Parathyroid adenoma (tissue), 2 donors: ENCODE results near the gene ZMYM4.

ENCODE experiments used
- H2AFZ ChIP-seq: fragments of 300-600 bp; sonication (generic); one replicate; pipeline ENCODE4 v1.7.0; 2017; ENCODE audit warnings: antibody characterized with exemption, mild to moderate bottlenecking
- H3K27ac ChIP-seq: fragments of 300-600 bp; sonication (generic); one replicate; pipeline ENCODE4 v1.7.0; 2017
- H3K27me3 ChIP-seq: fragments of 300-600 bp; sonication (generic); one replicate; pipeline ENCODE4 v1.7.0; 2017; ENCODE audit warnings: low read length; ENCODE audit not compliant: control insufficient read depth, insufficient read depth
- H3K36me3 ChIP-seq: fragments of 300-600 bp; sonication (generic); one replicate; pipeline ENCODE4 v1.7.0; 2017; ENCODE audit warnings: low read length; ENCODE audit not compliant: control insufficient read depth, insufficient read depth
- H3K4me1 ChIP-seq: fragments of 300-600 bp; sonication (generic); one replicate; pipeline ENCODE4 v1.7.0; 2017; ENCODE audit warnings: control low read depth
- H3K4me2 ChIP-seq: fragments of 300-600 bp; sonication (generic); one replicate; pipeline ENCODE4 v1.7.0; 2017; ENCODE audit warnings: low read length
- H3K4me3 ChIP-seq: fragments of 300-600 bp; sonication (generic); one replicate; pipeline ENCODE4 v1.7.0; 2017; ENCODE audit warnings: low read depth, low read length
- H3K79me2 ChIP-seq: fragments of 300-600 bp; sonication (generic); one replicate; pipeline ENCODE4 v1.7.0; 2017; ENCODE audit warnings: control low read depth
- H3K9ac ChIP-seq: fragments of 300-600 bp; sonication (generic); one replicate; pipeline ENCODE4 v1.7.0; 2017; ENCODE audit warnings: mild to moderate bottlenecking
- H3K9me3 ChIP-seq: fragments of 300-600 bp; sonication (generic); one replicate; pipeline ENCODE4 v1.7.0; 2017; ENCODE audit warnings: low read length; ENCODE audit not compliant: control insufficient read depth
- TF ChIP-seq, protein P1 (sequence below): fragments of 300-600 bp; sonication (generic); IDR thresholded peaks from one replicate; pipeline ENCODE4 v1.7.0; 2017; ENCODE audit warnings: antibody characterized with exemption, mild to moderate bottlenecking
- donor health status: primary hyperparathyroidism.

The ZMYM4 gene

GRCh38 chr1:35406103-35406502 is 137.6 kb downstream of the ZMYM4 start:
- no peaks in the 10 kb centered on the region for H3K27me3 ChIP-seq
- TF ChIP-seq, protein P1, sequence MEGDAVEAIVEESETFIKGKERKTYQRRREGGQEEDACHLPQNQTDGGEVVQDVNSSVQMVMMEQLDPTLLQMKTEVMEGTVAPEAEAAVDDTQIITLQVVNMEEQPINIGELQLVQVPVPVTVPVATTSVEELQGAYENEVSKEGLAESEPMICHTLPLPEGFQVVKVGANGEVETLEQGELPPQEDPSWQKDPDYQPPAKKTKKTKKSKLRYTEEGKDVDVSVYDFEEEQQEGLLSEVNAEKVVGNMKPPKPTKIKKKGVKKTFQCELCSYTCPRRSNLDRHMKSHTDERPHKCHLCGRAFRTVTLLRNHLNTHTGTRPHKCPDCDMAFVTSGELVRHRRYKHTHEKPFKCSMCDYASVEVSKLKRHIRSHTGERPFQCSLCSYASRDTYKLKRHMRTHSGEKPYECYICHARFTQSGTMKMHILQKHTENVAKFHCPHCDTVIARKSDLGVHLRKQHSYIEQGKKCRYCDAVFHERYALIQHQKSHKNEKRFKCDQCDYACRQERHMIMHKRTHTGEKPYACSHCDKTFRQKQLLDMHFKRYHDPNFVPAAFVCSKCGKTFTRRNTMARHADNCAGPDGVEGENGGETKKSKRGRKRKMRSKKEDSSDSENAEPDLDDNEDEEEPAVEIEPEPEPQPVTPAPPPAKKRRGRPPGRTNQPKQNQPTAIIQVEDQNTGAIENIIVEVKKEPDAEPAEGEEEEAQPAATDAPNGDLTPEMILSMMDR, result no peak
- no peaks in the 10 kb centered on the region for H3K9me3 ChIP-seq
- no peak overlapping the region for H3K4me3 ChIP-seq
- no peaks in the 10 kb centered on the region for H3K79me2 ChIP-seq
- H3K4me2 ChIP-seq, result no peak overlapping the region
- H3K4me1 ChIP-seq, result no peaks in the 10 kb centered on the region
- H3K27ac ChIP-seq, result no peak overlapping the region
- no peaks in the 10 kb centered on the region for H3K36me3 ChIP-seq
- H2AFZ ChIP-seq, result no peak overlapping the region
- H3K9ac ChIP-seq, result no peak overlapping the region

DNA sequence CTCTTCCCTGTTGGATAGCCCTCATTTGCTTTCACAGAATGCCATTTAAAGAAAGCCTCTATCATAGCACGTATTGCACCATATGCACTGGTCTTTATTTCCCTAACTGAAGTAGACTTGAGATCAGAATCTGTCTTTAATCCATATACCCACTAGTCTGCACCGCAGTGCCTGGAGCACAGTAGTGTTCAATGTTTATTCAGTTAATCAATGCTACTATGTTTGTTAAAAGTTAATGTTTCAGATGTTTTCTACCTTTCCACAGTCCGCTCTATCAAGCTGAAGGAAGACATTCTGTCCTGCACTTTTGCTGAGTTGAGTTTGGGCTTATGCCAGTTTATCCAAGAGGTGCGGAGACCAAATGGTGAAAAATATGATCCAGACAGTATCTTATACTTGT is 139.2 kb downstream of the ZMYM4 start:
- no peaks in the 10 kb centered on the region for H3K36me3 ChIP-seq
- H3K4me3 ChIP-seq, result no peak overlapping the region
- no peaks in the 10 kb centered on the region for H3K79me2 ChIP-seq
- H3K4me2 ChIP-seq, result no peak overlapping the region
- H3K9ac ChIP-seq, result no peak overlapping the region
- H3K27ac ChIP-seq, result no peak overlapping the region
- TF ChIP-seq, protein P1, result no peak
- no peak overlapping the region for H2AFZ ChIP-seq
- no peaks in the 10 kb centered on the region for H3K27me3 ChIP-seq
- no peaks in the 10 kb centered on the region for H3K9me3 ChIP-seq
- no peaks in the 10 kb centered on the region for H3K4me1 ChIP-seq

DNA sequence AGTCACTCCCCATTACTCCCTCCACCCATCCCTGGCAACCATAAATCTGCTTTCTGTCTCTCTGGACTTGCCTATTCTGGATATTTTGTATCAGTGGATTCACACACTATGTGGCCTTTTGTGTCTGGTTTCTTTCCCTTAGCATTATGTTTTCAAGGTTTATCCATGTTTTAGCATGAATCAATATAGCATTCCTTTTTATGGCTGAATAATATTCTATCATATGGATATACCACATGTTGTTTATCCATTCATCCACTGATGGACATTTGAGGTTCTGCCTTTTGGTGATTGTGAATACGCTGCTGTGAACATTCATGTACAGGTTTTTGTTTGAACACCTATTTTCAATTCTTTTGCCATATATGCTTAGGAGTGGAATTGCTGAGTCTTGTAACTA is 140.4 kb downstream of the ZMYM4 start:
- Histone ChIP-seq H3K9me3 (no peaks in the 10 kb centered on the region), H2AFZ (no peak overlapping the region), H3K4me3 (no peak overlapping the region), H3K4me2 (no peak overlapping the region), H3K27ac (no peak overlapping the region), H3K27me3 (no peaks in the 10 kb centered on the region), H3K4me1 (no peaks in the 10 kb centered on the region), H3K9ac (no peak overlapping the region), H3K79me2 (no peaks in the 10 kb centered on the region), H3K36me3 (no peaks in the 10 kb centered on the region)
- TF ChIP-seq, protein P1, result no peak

DNA sequence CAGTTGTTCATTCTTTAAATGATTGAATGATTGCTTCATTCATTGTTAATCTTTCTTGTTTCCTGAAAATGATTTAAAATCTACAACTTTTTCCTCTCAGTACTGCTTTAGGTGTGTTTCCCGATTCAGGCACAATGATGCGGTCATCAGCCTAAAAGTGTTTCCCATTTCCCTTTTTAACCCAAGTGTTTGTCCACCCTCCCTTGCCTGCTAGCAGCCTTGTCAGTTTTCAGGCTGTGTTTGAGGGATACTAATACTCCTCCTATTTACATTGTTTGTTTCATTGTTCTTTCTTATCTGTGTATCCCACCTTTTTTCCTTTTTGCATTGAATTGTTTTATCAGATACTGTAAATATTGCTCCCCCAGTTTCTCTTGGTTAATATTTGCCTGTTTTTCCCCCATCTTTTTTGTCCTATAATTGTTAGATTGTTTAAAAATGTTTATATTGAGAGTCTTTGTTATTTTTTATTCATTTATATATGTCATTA is 157.6 kb downstream of the ZMYM4 start:
- Histone ChIP-seq H3K9ac (no peak overlapping the region), H3K36me3 (no peaks in the 10 kb centered on the region), H3K4me2 (no peak overlapping the region), H3K4me3 (no peak overlapping the region), H3K27me3 (no peaks in the 10 kb centered on the region), H3K79me2 (no peaks in the 10 kb centered on the region), H3K9me3 (no peaks in the 10 kb centered on the region), H2AFZ (no peak overlapping the region), H3K27ac (no peak overlapping the region), H3K4me1 (no peaks in the 10 kb centered on the region)
- TF ChIP-seq, protein P1, result no peak

DNA sequence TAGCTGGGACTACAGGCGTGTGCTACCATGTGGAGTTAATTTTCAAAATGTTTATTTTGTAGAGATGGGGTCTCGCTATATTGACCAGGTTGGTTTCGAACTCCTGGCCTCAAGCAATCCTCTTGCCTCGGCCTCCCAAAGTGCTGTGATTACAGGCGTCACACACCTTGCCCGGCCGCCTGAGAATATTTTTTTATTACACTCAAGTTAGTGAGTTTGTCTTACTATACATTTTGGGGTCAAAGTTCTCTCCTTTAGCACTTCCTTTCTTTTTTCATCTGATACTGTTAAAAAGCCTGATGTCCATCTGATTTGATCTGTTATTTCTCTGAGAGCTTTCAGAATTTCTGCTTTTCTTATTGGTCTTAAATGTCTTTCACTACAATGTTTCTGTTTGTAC is 159.9 kb downstream of the ZMYM4 start:
- Histone ChIP-seq H3K27ac (no peak overlapping the region), H3K27me3 (no peaks in the 10 kb centered on the region), H3K4me3 (no peak overlapping the region), H2AFZ (no peak overlapping the region), H3K9me3 (no peaks in the 10 kb centered on the region), H3K36me3 (no peaks in the 10 kb centered on the region), H3K9ac (no peak overlapping the region), H3K79me2 (no peaks in the 10 kb centered on the region), H3K4me2 (no peak overlapping the region), H3K4me1 (no peaks in the 10 kb centered on the region)
- TF ChIP-seq, protein P1, result no peak
